AG20443 (cell line): ENCODE data around the gene ANKZF1.
"Not testable (repeated sequence)": the region's sequence is repeated elsewhere in the genome, so short reads cannot be mapped to it uniquely, and the experiment has no call there.

Experiments used
- DNase-seq: peaks from one replicate; pipeline ENCODE4 v3.0.0; 2012; ENCODE audit warnings: low spot score, mixed read lengths

ANKZF1 gene

GRCh38 chr2:219254590-219255201 lies 25.1 kb downstream of the ANKZF1 start:
- DNase-seq, result no peak

- not testable (repeated sequence) for DNase-seq
These were observed 29.3 kb downstream of the ANKZF1 start for GRCh38 chr2:219258942-219259341.

GRCh38 chr2:219261024-219261855 lies 31.6 kb downstream of the ANKZF1 start:
- no peak for DNase-seq

GRCh38 chr2:219266232-219266631 lies 36.6 kb downstream of the ANKZF1 start:
- no peak for DNase-seq

GRCh38 chr2:219266886-219267285 lies 37.3 kb downstream of the ANKZF1 start:
- no peak for DNase-seq

- no peak for DNase-seq
These were observed 38.7 kb downstream of the ANKZF1 start for GRCh38 chr2:219268294-219268693.

- DNase-seq, result no peak
These were observed 39.9 kb downstream of the ANKZF1 start for GRCh38 chr2:219269362-219270054.

GRCh38 chr2:219270055-219270372 lies 40.4 kb downstream of the ANKZF1 start:
- no peak for DNase-seq

- no peak for DNase-seq
These were observed 41.4 kb downstream of the ANKZF1 start for GRCh38 chr2:219271021-219271420.

- no peak for DNase-seq
These were observed 42.8 kb downstream of the ANKZF1 start for GRCh38 chr2:219272356-219272755.

GRCh38 chr2:219272995-219273394 lies 43.4 kb downstream of the ANKZF1 start:
- no peak for DNase-seq

- DNase-seq, result no peak
These were observed 44.3 kb downstream of the ANKZF1 start for GRCh38 chr2:219273937-219274336.

- DNase-seq, result peak; percentile 92
These were observed 44.8 kb downstream of the ANKZF1 start for GRCh38 chr2:219274361-219274921.

GRCh38 chr2:219277703-219278654 lies 48.4 kb downstream of the ANKZF1 start:
- DNase-seq, result peak; percentile 79

- DNase-seq, result no peak
These were observed 49.1 kb downstream of the ANKZF1 start for GRCh38 chr2:219278655-219279150.

- DNase-seq, result peak; percentile 99
These were observed 49.7 kb downstream of the ANKZF1 start, which contains the start of gene DNAJB2 for GRCh38 chr2:219279151-219279915. Gene DNAJB2 (plus strand): TSS chr2:219279366. CDS start chr2:219279834, 468 bp downstream.

- no peak for DNase-seq
These were observed 50.4 kb downstream of the ANKZF1 start for GRCh38 chr2:219279916-219280516.

GRCh38 chr2:219280651-219281050 lies 51.0 kb downstream of the ANKZF1 start:
- DNase-seq, result no peak

GRCh38 chr2:219281588-219281987 lies 52.0 kb downstream of the ANKZF1 start:
- DNase-seq, result no peak

GRCh38 chr2:219282375-219282774 lies 52.8 kb downstream of the ANKZF1 start:
- no peak for DNase-seq
